ENCODE results near the gene TMEM191C.
"Not testable (repeated sequence)": the region's sequence is repeated elsewhere in the genome, so short reads cannot be mapped to it uniquely, and the experiment has no call there.

Gene TMEM191C

DNA sequence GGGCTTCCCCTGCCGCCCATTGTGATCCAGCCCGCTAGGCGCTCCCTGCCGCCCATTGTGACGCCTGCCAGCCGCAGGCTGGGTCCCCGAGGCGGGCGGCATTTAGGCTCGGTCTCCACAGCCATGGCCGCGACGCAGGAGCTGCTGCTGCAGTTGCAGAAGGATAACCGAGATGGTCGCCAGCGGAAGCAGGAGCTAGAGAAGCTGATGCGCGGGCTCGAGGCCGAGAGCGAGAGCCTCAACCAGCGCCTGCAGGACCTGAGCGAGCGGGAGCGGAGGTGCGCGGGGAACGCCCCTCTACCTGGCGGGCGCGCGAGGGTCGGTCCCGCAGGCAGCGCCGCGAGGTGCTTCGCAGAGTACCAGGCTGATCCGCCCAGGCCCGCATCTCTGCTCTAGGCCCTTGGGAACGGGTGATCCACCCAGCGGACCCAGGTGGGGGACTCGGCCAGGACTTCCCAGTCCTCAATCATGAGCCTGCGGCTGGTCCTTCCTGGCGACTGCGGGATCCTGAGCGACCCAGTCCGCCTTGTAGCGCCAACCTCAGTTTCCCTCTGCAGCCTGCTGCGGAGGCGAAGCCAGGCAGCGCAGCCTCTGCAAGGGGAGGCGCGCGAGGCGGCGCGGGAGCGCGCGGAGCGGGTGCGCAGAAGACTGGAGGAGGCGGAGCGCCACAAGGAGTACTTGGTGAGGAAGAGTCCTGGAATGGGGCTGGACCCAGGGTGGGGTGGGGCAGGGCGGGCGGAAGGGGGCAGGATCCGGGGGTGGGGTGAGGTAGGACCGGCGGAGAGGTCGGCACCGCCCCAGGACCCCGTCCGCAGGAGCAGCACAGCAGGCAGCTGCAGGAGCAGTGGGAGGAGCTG, at the start of gene TMEM191C:
Gene TMEM191C, plus strand, starts transcription at position 51 of the 857 bp plus-strand sequence. Its CDS starts 73 bp downstream, at position 124.
- not testable (repeated sequence) for DNase-seq (ENCODE audit: low read depth)

DNA sequence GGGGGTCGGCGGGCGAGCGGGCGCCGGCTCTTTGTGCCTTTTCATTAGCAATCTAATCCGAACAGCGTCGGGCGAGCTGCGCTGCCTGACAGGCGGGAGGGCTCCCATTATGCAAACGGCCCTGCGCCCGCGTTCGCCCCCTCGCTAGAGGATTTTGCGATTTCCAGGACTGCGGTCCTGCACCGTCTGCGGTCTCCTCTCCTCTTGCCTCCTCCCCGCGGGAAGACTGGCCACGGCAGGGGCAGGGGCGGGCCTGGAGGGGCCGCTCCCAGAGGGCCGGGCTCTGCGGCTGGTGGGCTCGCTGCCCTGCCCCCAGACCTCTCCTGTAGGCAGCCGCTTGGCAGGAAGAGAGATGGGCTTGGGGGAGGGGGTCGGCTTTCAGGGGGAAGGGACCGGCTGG, 49.3 kb upstream of the TMEM191C start:
- DNase-seq (ENCODE audit: low read depth), result not testable (repeated sequence)

DNA sequence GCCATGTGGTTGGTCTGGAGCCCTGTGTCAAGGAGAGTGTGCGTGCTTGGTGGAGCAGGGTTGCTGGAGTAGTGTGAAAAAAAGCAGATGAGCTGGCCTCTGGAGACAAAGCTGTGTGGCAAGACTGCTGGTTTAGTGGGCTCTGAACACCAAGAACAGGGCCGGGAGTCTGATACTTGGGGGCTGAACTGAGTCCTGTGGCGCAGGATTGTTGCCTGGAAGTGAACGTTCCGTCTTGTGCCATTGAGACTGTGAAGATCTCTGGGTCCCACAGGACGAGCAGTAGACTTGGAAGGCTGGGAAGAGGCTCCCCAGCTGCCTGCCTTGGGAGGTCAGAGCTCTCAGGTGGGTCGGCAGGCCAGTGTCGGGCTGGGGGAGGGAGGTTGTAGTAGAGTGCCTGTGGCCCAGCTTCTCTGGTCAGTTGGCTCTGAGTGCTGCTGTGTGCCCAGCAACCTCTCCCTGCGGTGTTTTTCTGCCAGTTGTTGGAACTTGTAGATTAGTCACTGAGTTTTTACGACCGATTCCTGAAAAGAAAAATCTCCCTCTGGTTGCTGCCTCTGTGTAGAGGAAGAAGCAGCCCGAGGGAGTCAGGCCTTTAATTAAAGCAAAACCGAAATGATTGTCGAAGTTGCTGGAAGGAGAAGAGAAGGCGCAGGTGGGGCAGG, 48.1 kb upstream of the TMEM191C start:
- not testable (repeated sequence) for DNase-seq (ENCODE audit: low read depth)

DNA sequence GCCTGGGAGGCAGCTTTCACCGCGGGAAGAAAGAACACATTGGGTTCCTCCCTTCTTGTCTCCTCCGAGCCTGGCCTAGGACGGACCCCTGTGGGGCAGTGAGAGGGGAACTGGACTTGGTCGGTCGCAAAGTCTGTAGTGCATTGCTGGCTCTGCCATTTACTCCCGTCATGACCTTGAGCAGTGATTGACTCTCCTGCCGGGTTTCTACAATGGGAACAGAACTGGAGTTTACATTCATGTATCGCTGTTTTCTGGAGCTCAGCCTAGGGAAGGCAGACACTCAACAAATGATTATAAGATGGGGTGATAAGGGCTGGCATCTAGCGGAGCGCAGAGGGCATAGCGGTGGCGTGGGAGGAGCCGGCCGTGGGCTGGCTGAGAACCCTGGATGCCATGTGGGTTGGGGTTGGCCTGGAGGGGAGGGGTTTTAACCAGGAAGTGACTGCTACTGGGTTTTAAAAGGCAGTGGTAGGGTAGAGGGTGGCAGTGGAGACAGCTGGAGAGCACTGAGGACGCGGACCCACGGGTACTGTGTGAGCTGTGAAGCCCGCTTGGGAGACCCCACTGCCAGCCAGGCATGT, 46.9 kb upstream of the TMEM191C start:
- DNase-seq (ENCODE audit: low read depth), result not testable (repeated sequence)

DNA sequence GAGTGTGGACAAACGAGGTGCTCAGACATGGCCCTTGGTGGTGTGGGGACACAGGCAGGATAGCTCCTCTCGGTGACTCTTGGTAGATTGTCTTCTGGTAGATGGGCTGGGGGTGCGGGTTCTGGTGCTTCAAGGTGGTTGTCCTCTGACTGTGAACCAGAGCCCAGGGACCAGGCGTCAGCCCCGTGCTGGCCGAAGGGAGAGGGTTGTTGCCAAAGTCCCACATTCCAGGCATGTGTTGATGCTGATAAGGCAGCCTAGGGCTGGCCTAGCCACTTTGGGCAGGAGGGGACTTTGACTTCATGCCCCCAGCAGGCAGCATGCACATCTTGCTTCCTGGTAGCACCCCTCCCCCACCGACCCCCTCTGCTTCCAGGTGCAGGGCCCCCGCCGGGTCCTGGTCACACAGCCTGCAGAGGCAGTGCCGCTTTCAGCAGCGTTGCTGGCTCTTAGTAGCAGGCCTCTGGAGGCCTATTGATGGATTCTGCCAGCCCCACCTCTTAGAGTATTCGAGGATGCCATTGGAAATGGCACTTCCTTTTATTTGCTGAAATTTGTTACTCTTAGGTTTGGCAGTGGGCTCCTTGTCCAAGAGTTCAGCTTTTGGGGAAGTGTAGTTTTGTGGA, 43.0 kb upstream of the TMEM191C start:
- not testable (repeated sequence) for DNase-seq (ENCODE audit: low read depth)

DNA sequence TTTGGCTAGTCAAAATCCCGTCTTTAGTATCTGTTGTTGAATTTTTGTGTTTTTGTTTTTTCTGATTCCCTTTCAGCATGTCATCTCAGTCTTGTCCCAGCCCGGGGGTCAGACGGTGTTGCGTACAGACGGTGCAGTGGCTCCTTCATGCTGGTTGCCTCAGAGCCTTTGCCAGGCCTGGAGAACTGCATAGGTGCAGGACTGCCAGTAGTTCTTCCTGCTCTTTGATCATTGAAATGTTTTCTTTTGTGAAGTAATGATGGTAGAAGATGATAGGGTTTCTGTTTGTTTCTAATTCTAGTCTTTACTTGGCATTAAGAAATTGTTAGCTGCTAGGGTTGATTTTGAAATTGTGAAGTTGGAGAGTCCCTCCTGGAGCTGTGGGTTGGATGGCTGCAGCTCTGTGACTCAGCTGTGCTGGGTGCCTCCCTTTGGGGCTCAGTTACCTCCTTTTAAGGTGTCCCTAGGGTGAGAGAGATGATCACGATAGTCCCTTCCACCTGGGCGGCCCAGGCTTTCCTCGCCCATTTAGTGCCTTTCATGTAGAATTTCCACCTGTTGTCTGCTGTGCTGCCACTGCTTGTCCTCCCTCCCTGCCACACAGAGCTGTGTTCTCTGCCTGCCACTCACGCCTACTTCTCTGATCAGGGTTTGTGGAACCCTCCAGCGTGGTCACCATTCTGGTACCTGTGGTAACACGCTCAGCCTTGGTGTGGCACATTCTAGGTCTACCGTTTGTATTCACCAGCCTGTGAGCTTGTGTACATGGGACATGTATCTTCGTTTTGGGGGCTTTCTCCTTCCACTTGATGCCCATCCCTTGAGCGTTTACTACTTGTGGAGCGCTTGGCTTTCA, 32.6 kb upstream of the TMEM191C start:
- DNase-seq (ENCODE audit: low read depth), result not testable (repeated sequence)

DNA sequence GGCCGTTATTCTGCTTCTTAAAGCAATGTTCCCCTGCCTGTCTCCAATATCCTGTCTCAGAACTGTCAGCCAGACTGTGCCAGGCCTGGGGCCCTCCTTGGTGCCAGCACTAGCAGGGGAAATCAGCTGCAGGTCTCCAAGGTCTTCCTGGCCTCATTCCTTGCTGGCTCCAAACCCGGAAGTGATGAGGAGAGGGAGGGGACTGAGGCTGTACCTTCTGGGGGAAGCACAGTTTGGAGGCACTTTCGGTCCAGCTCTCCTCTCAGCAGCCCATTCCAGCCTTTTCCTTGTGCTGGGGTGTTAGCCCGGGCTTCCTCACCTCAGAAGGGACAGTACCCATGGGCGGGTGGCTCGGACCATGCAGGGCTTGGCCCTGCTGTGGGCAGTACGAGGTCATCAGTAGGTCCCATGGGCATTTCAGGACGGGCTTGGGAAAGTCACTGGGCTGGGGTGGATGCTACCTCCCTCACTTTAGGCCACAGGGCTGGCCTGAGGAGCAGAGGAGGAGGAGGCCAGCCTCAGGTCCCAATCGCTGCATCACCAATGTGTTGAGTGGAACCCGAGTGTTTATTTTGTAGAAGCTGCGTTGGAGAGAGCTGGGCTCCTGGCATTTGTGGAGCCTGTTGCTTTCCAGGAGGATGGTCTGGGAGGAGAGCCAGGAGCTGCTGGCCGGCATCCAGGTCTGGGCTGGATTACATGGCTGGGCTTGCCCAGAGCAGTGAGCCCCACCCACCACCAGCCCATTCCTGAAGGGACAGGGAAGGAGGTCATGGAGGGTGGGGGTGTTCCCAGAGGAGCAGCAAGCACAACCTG, 31.0 kb upstream of the TMEM191C start:
- DNase-seq (ENCODE audit: low read depth), result not testable (repeated sequence)

DNA sequence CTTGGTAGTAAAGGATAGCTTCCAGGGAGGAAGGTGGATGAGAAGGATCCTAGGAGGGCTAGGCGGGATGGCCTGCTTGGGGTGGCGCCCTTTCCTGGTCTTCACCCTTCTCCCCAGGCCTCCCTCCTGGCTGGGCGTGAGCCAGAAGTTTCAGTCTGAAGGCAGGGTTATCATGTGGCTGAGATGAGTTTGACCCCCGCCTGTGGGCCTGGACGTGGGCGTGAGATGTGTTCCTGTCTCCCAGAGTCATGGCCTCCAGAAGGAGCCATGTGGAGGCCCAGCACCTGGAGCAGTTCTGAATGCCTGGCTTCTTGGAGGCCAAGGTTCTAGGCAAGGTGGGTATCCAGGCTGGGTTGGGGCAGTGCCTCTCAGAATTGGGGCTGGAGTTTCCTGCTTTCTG, 29.2 kb upstream of the TMEM191C start:
- DNase-seq (ENCODE audit: low read depth), result not testable (repeated sequence)

DNA sequence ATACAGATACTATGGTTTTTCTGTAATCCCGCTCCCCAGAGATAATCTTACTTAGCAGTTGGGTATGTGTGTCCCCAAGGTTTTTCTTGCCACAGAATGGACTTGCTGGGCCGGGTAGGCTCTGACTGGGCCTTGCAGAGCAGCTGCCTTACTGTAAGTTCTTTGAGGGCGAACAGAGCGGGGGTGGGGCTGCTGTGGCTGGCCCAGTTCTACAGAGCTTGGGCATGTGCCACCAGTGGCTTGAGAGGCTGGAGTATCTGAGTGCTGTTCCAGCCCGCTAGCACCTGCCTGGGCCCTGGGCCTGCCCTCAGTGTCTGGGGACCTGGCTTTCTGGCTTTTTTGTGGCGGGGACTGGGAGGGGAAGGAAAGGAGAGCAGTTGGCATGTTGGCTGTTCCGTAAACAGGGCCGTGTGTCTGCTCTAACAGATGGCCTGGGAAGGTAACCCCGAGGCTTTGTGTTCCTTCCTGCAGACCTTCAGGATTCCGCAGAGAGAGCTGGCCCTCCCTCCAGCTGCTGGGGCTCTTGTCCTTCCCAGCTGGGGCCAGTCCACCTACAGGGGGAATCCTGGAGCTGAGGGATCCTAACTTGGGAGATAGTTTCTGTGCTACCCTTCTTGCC, 27.1 kb upstream of the TMEM191C start:
- not testable (repeated sequence) for DNase-seq (ENCODE audit: low read depth)

DNA sequence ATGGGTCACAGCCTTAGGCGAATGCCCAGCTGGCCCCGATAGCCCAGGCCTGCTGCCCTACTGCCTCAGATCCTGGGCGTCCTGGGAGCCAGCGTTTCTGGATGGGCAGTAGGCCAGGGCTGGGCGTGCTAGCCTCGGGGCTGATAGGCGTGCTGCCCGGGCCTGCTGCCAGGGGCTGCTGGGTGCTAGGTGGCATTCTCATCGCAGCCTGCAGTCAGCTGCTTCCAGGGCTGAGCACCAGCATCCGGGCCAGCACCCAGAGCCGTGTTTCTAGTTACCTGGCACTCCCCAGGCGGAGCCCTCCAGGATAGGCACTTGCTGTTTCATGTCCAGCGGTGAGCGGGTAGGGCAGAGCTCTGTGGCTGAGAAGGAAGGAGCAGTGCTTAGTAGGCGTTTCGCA, 26.5 kb upstream of the TMEM191C start:
- not testable (repeated sequence) for DNase-seq (ENCODE audit: low read depth)

DNA sequence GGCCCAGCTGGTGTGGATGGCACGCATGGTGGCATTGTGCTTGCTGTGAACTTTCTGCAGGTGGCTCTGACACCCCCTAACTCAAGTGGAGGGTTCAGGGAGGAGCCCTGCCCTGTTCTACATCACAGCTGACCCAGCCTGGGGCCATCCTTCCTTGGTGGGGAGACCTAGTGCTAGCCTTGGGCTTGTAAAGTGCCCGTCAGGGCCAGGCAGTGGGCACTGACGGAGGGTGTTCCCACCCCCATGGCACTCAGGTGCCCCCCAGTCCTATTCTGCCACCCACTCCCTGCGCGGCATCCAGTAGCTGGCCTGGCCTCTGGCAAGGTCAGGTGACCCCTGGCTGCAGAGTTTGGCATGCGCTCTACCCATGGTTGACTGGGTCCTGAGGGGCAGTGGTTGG, 26.0 kb upstream of the TMEM191C start:
- not testable (repeated sequence) for DNase-seq (ENCODE audit: low read depth)

DNA sequence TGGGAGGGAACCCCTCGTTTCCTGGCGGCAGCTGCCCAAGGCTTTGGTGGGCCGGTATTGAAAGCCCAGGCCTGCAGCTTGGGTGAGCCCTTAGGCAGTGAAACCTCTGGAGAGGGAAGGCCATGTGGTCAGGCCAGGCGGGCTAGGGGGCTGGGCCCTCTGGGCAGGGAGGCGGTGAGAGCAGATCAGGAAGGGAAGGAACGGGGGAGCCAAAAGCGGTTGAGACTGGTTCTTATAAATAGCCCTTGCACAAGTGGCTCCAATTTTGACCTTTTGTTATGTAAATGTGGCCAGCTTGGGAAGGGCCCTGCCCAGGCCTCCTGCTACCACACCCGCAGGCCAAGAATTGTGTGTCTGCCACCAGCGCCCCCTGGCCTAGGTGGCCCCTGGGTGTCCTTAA, 25.1 kb upstream of the TMEM191C start:
- DNase-seq (ENCODE audit: low read depth), result not testable (repeated sequence)

DNA sequence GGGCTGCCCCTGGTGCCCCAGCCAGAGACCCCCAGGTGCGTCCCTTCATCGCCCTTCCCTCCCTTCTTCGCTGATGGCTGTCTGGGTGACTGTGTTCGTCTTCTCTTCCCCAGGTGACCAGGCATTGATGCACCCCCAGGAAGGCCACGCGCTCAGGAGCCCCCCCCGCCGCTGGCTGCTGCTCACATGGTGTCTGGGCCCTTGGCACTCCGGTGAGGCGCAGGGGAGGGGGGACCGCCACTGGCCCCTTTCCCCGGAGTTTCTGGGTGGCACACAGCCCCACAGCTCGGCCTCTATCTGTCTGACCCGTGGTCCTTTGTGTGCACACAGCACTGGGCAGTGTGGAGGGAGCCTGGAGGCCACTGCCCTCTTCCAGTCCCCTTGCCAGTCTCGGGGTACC, 24.5 kb upstream of the TMEM191C start:
- not testable (repeated sequence) for DNase-seq (ENCODE audit: low read depth)

DNA sequence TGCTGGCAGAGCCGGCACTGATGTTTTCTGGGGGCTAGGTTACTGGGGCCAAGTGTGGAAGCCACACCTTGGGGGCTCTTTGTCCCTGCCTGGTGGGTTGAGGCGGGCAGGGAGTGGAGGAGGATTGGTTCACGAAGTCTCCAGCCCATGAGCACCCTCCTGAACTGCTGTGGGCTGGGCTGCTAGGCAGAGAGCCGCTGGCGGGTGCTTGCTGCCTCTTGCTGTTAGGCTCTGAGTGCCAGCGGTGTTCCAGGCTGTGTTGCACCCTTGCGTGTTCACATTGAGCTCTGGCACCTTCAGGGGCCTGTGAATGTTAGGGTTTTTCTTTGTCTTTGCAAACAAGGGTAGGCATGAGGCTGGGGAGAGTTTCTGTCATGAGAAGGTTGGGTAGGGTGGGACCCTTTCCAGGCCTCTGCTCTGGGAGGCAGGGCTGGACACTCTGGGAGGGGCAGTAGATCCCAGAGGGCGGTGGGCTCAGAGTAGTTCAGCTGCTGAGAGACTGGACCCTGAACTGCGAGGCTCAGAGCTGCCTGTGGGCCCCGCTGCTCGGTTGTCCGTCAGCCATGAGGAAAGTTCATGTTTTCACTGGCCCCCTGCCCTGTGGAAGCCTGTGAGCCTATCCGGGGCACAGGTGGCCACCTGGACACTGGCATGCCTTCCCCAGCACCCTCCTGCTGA, 24.0 kb upstream of the TMEM191C start:
- DNase-seq (ENCODE audit: low read depth), result no peak

DNA sequence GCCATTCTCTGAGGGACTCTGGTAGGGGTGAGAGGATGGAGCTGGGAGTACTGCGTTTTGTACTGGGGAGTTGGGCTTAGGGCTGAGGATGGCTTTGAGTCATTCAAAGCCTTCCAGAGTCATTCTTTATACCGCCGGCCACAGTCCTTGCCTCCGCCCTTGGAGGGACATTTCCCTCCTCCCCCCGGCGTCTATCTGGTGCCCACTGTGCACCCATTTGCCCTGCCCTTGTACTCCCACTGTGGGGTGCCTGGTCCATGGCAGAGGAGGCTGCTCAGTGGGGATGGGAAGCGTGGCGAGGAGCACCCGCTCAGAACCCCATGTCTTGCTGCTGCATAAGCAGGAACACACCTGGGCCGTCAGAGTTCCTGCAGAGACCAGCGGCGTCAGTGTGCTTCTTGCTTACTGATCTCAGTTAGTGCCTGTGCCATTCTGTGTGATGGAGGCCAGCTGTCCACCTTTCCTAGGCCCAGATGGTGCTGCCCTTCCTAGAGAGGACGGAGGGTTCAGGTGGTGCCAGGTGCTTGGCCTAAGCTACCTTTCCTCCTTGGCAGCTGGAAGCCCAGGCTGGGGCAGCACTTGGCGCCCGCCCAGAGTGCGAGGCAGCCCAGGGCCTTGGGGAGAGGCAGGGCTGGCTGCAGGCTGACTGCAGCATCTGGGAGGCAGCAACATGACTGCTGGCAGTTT, 23.3 kb upstream of the TMEM191C start:
- no peak for DNase-seq (ENCODE audit: low read depth)

DNA sequence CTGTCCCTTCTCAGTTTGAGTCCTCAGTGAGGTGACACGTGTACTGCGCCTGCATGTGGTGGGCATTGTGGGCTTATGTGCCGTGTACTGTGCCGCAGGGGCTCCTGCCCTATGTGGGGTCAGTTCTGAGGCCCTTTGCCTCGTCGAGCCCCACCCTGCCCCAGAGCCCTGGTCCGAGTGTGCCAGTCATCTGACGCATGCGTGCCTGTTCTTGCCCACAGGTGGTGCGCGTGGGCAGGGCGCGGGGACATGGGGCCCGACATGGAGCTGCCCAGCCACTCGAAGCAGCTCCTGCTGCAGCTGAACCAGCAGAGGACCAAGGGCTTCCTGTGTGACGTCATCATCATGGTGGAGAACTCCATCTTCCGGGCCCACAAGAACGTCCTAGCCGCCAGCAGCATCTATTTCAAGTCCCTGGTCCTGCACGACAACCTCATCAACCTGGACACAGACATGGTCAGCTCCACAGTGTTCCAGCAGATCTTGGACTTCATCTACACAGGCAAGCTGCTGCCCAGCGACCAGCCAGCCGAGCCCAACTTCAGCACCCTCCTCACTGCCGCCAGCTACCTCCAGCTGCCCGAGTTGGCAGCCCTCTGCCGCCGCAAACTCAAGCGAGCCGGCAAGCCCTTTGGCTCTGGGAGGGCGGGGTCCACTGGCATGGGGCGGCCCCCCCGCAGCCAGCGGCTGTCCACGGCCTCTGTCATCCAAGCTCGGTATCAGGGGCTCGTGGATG, 22.3 kb upstream of the TMEM191C start:
- DNase-seq (ENCODE audit: low read depth), result no peak

DNA sequence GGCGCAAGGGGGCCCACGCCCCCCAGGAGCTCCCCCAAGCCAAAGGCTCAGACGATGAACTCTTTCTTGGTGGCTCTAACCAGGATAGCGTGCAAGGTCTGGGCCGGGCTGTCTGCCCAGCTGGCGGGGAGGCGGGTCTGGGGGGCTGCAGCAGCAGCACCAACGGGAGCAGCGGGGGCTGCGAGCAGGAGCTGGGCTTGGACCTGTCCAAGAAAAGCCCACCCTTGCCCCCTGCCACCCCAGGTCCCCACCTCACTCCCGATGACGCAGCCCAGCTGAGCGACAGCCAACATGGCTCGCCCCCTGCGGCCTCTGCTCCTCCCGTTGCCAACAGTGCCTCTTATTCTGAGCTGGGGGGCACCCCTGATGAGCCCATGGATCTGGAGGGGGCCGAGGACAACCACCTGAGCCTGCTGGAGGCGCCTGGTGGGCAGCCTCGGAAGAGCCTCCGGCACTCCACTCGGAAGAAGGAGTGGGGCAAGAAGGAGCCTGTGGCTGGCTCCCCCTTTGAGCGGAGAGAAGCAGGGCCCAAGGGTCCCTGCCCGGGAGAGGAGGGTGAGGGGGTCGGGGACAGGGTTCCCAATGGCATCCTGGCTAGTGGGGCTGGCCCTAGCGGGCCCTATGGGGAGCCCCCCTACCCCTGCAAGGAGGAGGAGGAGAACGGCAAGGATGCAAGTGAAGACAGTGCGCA, 21.6 kb upstream of the TMEM191C start:
- DNase-seq (ENCODE audit: low read depth), result no peak
